Measurements from ENCODE around the gene BNIP1. TPM values are rescaled to one million over a fixed set of nuclear protein-coding genes. Genes with fewer than 3 reads are reported as not detected.
"Not testable (repeated sequence)": the region's sequence is repeated elsewhere in the genome, so short reads cannot be mapped to it uniquely, and the experiment has no call there.

The BNIP1 gene
- total and polyA plus RNA-seq, 7 donors, result 6.7 to 19.2 (median 11.8) TPM

GRCh38 chr5:173103411-173103810, 40.9 kb upstream of the BNIP1 start:
- Histone ChIP-seq H3K9me3 (peaks cover 0 to 3% (median 0%) of the 10 kb centered on the region in 4 donors), H3K36me3 (peaks cover 0 to 14% (median 4%) of the 10 kb centered on the region in 4 donors), H3K27ac (no peak overlapping the region), H3K27me3 (no peaks in the 10 kb centered on the region), H3K4me3 (no peak overlapping the region), H3K4me1 (peaks cover 0 to 30% (median 7%) of the 10 kb centered on the region in 4 donors)
- DNase-seq, result no peak
- 14 to 60% methylated on average over 1 of the region's 1 CpG for WGBS, 2 donors
- intact Hi-C loops (cut with DNase I), result no loop called here
- TF ChIP-seq POLR2AphosphoS5 (IDR thresholded peaks at IDR 0.05), result no peak
- TF ChIP-seq CTCF (IDR thresholded peaks at IDR 0.05), result no peak
- TF ChIP-seq EP300 (IDR thresholded peaks at IDR 0.05), result no peak
- no peak for TF ChIP-seq POLR2A (IDR thresholded peaks at IDR 0.05)

- Histone ChIP-seq H3K27me3 (no peaks in the 10 kb centered on the region), H3K36me3 (peaks cover 8 to 54% (median 30%) of the 10 kb centered on the region in 4 donors), H3K4me3 (no peak overlapping the region), H3K9me3 (no peaks in the 10 kb centered on the region), H3K27ac (no peak overlapping the region), H3K4me1 (peaks cover 0 to 7% (median 0%) of the 10 kb centered on the region in 4 donors)
- no peak for DNase-seq
- intact Hi-C loops (cut with DNase I), result no loop called here
- no peak for TF ChIP-seq CTCF (IDR thresholded peaks at IDR 0.05)
- no peak for TF ChIP-seq EP300 (IDR thresholded peaks at IDR 0.05)
- no peak for TF ChIP-seq POLR2AphosphoS5 (IDR thresholded peaks at IDR 0.05)
- TF ChIP-seq POLR2A (IDR thresholded peaks at IDR 0.05), result no peak
- 64 to 71% methylated on average over 3 of the region's 3 CpGs for WGBS, 2 donors
These were observed 35.4 kb upstream of the BNIP1 start for GRCh38 chr5:173108914-173109313.

- no peak for DNase-seq
- H3K27me3 ChIP-seq, result no peaks in the 10 kb centered on the region
- H3K27ac ChIP-seq, result no peak overlapping the region
- intact Hi-C loops (cut with DNase I), result no loop called here
- WGBS, 2 donors, result 92 to 96% methylated on average over 1 of the region's 1 CpG
- no peaks in the 10 kb centered on the region for H3K9me3 ChIP-seq
- peaks cover 0 to 82% (median 26%) of the 10 kb centered on the region in 4 donors for H3K36me3 ChIP-seq
- H3K4me3 ChIP-seq, result no peak overlapping the region
- TF ChIP-seq POLR2A (IDR thresholded peaks at IDR 0.05) (no peak), EP300 (IDR thresholded peaks at IDR 0.05) (no peak), POLR2AphosphoS5 (IDR thresholded peaks at IDR 0.05) (no peak), CTCF (IDR thresholded peaks at IDR 0.05) (no peak)
- no peaks in the 10 kb centered on the region for H3K4me1 ChIP-seq
These were observed 29.8 kb upstream of the BNIP1 start for GRCh38 chr5:173114536-173114935.

- TF ChIP-seq EP300 (IDR thresholded peaks at IDR 0.05) (no peak), POLR2AphosphoS5 (IDR thresholded peaks at IDR 0.05) (no peak), POLR2A (IDR thresholded peaks at IDR 0.05) (no peak), CTCF (IDR thresholded peaks at IDR 0.05) (no peak)
- intact Hi-C loops (cut with DNase I), result no loop called here
- H3K4me3 ChIP-seq, result no peak overlapping the region
- H3K27me3 ChIP-seq, result no peaks in the 10 kb centered on the region
- no peak for DNase-seq
- peaks cover 0 to 74% (median 17%) of the 10 kb centered on the region in 4 donors for H3K36me3 ChIP-seq
- WGBS, 2 donors, result 93 to 98% methylated on average over 1 of the region's 1 CpG
- no peaks in the 10 kb centered on the region for H3K4me1 ChIP-seq
- H3K9me3 ChIP-seq, result peaks cover 0 to 5% (median 0%) of the 10 kb centered on the region in 4 donors
- H3K27ac ChIP-seq, result no peak overlapping the region
These were observed 24.6 kb upstream of the BNIP1 start for GRCh38 chr5:173119719-173120118.

GRCh38 chr5:173123416-173123815, 20.9 kb upstream of the BNIP1 start:
- intact Hi-C loops (cut with DNase I), result no loop called here
- Histone ChIP-seq H3K27me3 (no peaks in the 10 kb centered on the region), H3K27ac (no peak overlapping the region), H3K4me1 (no peaks in the 10 kb centered on the region), H3K36me3 (peaks cover 0 to 74% (median 23%) of the 10 kb centered on the region in 4 donors), H3K4me3 (no peak overlapping the region), H3K9me3 (peaks cover 0 to 5% (median 0%) of the 10 kb centered on the region in 4 donors)
- DNase-seq, result no peak
- TF ChIP-seq POLR2AphosphoS5 (IDR thresholded peaks at IDR 0.05) (no peak), EP300 (IDR thresholded peaks at IDR 0.05) (no peak), CTCF (IDR thresholded peaks at IDR 0.05) (no peak), POLR2A (IDR thresholded peaks at IDR 0.05) (no peak)
- 83 to 86% methylated on average over 3 of the region's 3 CpGs for WGBS, 2 donors

GRCh38 chr5:173132166-173132565, 12.2 kb upstream of the BNIP1 start:
- H3K27ac ChIP-seq; H3K27me3 ChIP-seq; DNase-seq; H3K4me3 ChIP-seq; H3K9me3 ChIP-seq; H3K4me1 ChIP-seq; intact Hi-C loops (cut with DNase I): not testable (repeated sequence)
- WGBS, 2 donors, result 96 to 97% methylated on average over 6 of the region's 6 CpGs
- peaks cover 0 to 73% (median 20%) of the 10 kb centered on the region in 4 donors for H3K36me3 ChIP-seq

All from sigmoid colon (tissue), 7 donors.